ENCODE measurements around the gene DNAJC1. TPM values are rescaled to one million over a fixed set of nuclear protein-coding genes. Genes with fewer than 3 reads are reported as not detected.

The DNAJC1 gene
- polyA plus RNA-seq, 2 of the 4 experiments (the other 2 are of a cell fraction): 19.2 to 34.2 TPM

DNA sequence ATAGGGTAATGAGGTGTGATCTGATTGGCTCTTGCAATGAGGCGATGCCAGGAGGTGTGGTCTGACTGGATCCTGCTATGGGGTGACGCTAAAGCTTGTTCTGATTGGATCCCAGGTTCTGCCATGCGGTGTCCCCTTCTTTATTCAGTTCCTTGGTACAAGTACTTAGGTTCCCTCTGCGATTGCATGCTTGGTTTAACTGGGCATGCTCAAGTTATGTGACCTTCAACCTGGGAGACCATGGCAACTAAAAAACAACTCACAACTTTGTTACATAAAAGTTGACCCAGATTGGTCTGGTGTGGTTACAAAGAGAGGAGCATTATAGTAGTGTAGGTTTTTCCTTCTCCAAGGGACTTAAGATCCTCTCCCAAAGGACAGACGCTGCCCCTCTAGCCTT lies 49.5 kb upstream of the DNAJC1 start:
- no peak for ATAC-seq
- WGBS (ENCODE audit: missing lambda C conversion rate): 77% methylated on average over 5 of the region's 5 CpGs
- H3K9me3 ChIP-seq: no peaks in the 10 kb centered on the region; the same call in 2 of the 3 replicates
- H3K4me1 ChIP-seq: 0 out of 3 replicates have a peak, but pooled peaks cover 3% of the 10 kb centered on the region
- DNase-seq (ENCODE audit: low read depth in 1 of 2, low spot score in 1 of 2): no peak
- H3K4me3 ChIP-seq: no peak overlapping the region
- POLR2A ChIA-PET: no interaction called here
- H3K4me2 ChIP-seq: no peak overlapping the region
- TF ChIP-seq CBX2 (IDR thresholded peaks at IDR 0.05; ENCODE audit: borderline replicate concordance, low read depth): no peak
- TF ChIP-seq SREBF2 (IDR thresholded peaks at IDR 0.05): no peak
- TF ChIP-seq GATA3 (IDR thresholded peaks at IDR 0.05; ENCODE audit: borderline replicate concordance): no peak
- CTCF ChIA-PET: no interaction called here
- FAIRE-seq: no peak
- no peak overlapping the region for H3K27ac ChIP-seq

DNA sequence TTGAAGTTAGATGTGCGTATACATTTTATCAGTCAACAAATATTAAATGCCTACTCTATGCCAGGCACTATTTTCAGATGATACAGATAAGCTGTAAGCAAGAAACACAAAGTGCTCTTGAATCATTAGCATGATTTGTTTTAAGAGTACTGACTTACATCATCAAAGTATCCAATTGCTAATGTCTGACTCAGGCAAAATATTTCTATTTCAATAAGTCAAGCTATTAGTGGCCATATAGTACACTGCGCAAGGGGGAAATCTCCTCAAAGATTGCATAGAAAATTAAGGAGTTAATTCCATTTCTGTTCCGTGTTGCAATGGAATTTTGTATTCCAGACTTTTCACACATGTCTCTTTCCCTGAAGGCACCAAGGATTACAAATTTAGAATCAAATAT lies 46.1 kb upstream of the DNAJC1 start:
- no peaks in the 10 kb centered on the region for H3K9me3 ChIP-seq
- ATAC-seq (no peak), FAIRE-seq (no peak), DNase-seq (ENCODE audit: low read depth in 1 of 2, low spot score in 1 of 2) (no peak)
- no peak overlapping the region for H3K4me3 ChIP-seq
- no peak for TF ChIP-seq CHD2 (IDR thresholded peaks at IDR 0.05; ENCODE audit: low read length, partially characterized antibody)
- POLR2A ChIA-PET: no interaction called here
- no peaks in the 10 kb centered on the region for H3K4me1 ChIP-seq
- WGBS (ENCODE audit: missing lambda C conversion rate): 81% methylated on average over 3 of the region's 3 CpGs
- H3K27ac ChIP-seq: no peak overlapping the region
- CTCF ChIA-PET: interaction anchor here (0.7 to 1.4 kb wide), 2 partner anchors 10 to 41 kb away, joined by 3 read pairs; no protein-coding TSS in a partner anchor
- H3K4me2 ChIP-seq: no peak overlapping the region

DNA sequence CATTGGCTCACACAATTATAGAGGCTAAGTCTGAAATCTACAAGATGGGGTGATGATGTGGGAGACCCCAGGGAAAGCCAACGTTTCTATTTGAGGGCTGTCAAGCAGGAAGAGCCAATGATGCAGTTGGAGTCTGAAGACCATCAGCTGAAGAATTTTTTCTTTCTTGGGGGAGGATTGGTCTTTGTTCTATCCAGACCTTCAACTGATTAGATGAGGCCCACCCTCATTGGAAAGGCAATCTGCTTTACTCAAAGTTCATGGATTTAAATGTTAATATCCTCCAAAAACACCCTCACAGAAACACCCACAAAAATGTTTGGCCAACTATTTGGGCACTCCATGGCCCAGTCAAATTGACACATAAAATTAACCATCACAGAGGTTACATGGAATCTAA lies 44.3 kb upstream of the DNAJC1 start:
- POLR2A ChIA-PET: no interaction called here

DNA sequence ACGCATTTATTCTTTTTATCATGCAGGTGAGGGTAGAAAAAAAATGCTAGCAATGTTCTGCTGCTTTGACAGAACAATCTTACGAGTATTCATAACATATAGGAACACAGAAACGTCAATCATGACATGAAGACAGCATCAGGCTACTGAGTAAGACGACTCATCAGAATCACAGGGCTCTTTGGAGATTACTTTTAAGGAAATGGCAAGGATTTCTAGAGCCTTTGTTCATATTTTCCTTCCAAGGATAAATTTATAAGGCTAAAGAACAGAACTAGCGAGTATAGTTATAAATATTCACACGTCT lies 39.8 kb upstream of the DNAJC1 start:
- Histone ChIP-seq H3K4me2 (peak overlapping the region; percentile 80), H3K27ac (peak overlapping the region; percentile 75 to 84)
- no peak for FAIRE-seq

More for the DNA sequence above, 44.3 kb upstream of the DNAJC1 start:
- H3K9me3 ChIP-seq: no peaks in the 10 kb centered on the region
- WGBS (ENCODE audit: missing lambda C conversion rate): 5% methylated on average over 1 of the region's 1 CpG
- FAIRE-seq: no peak
- TF ChIP-seq MAFK (IDR thresholded peaks at IDR 0.05; ENCODE audit: partially characterized antibody) (no peak), HEYL (CRISPR knock-in tag; IDR thresholded peaks at IDR 0.05) (no peak), FOSB (CRISPR knock-in tag; IDR thresholded peaks at IDR 0.05) (no peak), MYC (IDR thresholded peaks at IDR 0.05; ENCODE audit: borderline replicate concordance, low read length) (no peak), NFE2L2 (conservative IDR thresholded peaks at IDR 0.05; ENCODE audit: low read length) (no peak), CBX2 (IDR thresholded peaks at IDR 0.05; ENCODE audit: borderline replicate concordance, low read depth) (no peak), RNF2 (IDR thresholded peaks at IDR 0.05; ENCODE audit: borderline replicate concordance, low read depth) (no peak), RCOR1 (IDR thresholded peaks at IDR 0.05; ENCODE audit: low read depth, low read length) (no peak)
- CTCF ChIA-PET: no interaction called here
- H3K27ac ChIP-seq: no peak overlapping the region
- DNase-seq (ENCODE audit: low read depth in 1 of 2, low spot score in 1 of 2): no peak
- H3K4me3 ChIP-seq: no peak overlapping the region
- ATAC-seq: no peak
- no peak overlapping the region for H3K4me2 ChIP-seq
- peaks cover 7% of the 10 kb centered on the region for H3K4me1 ChIP-seq

More for the DNA sequence above, 39.8 kb upstream of the DNAJC1 start:
- CTCF ChIA-PET: no interaction called here
- H3K4me1 ChIP-seq: peaks cover 15% of the 10 kb centered on the region
- H3K4me3 ChIP-seq: no peak overlapping the region
- 73% methylated on average over 6 of the region's 6 CpGs for WGBS (ENCODE audit: missing lambda C conversion rate)
- ATAC-seq (peak in 1 of 2 experiments; percentile 48; a peak in 2 of 6 replicates), DNase-seq (ENCODE audit: low read depth in 1 of 2, low spot score in 1 of 2) (peak in 1 of 2 experiments; percentile 14)
- no peaks in the 10 kb centered on the region for H3K9me3 ChIP-seq
- POLR2A ChIA-PET: interaction anchor here (1.9 kb wide), 1 partner anchor 186 kb away, joined by 7 read pairs; no protein-coding TSS in a partner anchor
- TF ChIP-seq, protein P1, sequence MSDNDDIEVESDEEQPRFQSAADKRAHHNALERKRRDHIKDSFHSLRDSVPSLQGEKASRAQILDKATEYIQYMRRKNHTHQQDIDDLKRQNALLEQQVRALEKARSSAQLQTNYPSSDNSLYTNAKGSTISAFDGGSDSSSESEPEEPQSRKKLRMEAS (IDR thresholded peaks at IDR 0.05): no peak
- TF ChIP-seq, protein P2, sequence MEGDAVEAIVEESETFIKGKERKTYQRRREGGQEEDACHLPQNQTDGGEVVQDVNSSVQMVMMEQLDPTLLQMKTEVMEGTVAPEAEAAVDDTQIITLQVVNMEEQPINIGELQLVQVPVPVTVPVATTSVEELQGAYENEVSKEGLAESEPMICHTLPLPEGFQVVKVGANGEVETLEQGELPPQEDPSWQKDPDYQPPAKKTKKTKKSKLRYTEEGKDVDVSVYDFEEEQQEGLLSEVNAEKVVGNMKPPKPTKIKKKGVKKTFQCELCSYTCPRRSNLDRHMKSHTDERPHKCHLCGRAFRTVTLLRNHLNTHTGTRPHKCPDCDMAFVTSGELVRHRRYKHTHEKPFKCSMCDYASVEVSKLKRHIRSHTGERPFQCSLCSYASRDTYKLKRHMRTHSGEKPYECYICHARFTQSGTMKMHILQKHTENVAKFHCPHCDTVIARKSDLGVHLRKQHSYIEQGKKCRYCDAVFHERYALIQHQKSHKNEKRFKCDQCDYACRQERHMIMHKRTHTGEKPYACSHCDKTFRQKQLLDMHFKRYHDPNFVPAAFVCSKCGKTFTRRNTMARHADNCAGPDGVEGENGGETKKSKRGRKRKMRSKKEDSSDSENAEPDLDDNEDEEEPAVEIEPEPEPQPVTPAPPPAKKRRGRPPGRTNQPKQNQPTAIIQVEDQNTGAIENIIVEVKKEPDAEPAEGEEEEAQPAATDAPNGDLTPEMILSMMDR (IDR thresholded peaks at IDR 0.05): no peak
- TF ChIP-seq KDM1A (IDR thresholded peaks at IDR 0.05; ENCODE audit: low read depth) (no peak), FOSB (CRISPR knock-in tag; IDR thresholded peaks at IDR 0.05) (no peak), CHD2 (IDR thresholded peaks at IDR 0.05; ENCODE audit: low read length, partially characterized antibody) (no peak), RFX5 (IDR thresholded peaks at IDR 0.05) (no peak), MYC (IDR thresholded peaks at IDR 0.05; ENCODE audit: borderline replicate concordance, low read length) (no peak), HEYL (CRISPR knock-in tag; IDR thresholded peaks at IDR 0.05) (no peak), MAZ (IDR thresholded peaks at IDR 0.05; ENCODE audit: borderline replicate concordance, low read depth, low read length) (no peak), HDAC2 (IDR thresholded peaks at IDR 0.05) (no peak), FOSL2 (IDR thresholded peaks at IDR 0.05) (no peak), FOSL2 (CRISPR knock-in tag; IDR thresholded peaks at IDR 0.05) (no peak), RARB (CRISPR knock-in tag; IDR thresholded peaks at IDR 0.05) (no peak), NFE2L2 (conservative IDR thresholded peaks at IDR 0.05; ENCODE audit: low read length) (no peak), GATA3 (IDR thresholded peaks at IDR 0.05; ENCODE audit: borderline replicate concordance) (no peak), BHLHE40 (IDR thresholded peaks at IDR 0.05; ENCODE audit: low read depth, low read length) (no peak), PHF8 (IDR thresholded peaks at IDR 0.05; ENCODE audit: borderline replicate concordance, low read depth) (no peak)
- TF ChIP-seq, protein P3, sequence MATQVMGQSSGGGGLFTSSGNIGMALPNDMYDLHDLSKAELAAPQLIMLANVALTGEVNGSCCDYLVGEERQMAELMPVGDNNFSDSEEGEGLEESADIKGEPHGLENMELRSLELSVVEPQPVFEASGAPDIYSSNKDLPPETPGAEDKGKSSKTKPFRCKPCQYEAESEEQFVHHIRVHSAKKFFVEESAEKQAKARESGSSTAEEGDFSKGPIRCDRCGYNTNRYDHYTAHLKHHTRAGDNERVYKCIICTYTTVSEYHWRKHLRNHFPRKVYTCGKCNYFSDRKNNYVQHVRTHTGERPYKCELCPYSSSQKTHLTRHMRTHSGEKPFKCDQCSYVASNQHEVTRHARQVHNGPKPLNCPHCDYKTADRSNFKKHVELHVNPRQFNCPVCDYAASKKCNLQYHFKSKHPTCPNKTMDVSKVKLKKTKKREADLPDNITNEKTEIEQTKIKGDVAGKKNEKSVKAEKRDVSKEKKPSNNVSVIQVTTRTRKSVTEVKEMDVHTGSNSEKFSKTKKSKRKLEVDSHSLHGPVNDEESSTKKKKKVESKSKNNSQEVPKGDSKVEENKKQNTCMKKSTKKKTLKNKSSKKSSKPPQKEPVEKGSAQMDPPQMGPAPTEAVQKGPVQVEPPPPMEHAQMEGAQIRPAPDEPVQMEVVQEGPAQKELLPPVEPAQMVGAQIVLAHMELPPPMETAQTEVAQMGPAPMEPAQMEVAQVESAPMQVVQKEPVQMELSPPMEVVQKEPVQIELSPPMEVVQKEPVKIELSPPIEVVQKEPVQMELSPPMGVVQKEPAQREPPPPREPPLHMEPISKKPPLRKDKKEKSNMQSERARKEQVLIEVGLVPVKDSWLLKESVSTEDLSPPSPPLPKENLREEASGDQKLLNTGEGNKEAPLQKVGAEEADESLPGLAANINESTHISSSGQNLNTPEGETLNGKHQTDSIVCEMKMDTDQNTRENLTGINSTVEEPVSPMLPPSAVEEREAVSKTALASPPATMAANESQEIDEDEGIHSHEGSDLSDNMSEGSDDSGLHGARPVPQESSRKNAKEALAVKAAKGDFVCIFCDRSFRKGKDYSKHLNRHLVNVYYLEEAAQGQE (IDR thresholded peaks at IDR 0.05): no peak
- TF ChIP-seq, protein P4, sequence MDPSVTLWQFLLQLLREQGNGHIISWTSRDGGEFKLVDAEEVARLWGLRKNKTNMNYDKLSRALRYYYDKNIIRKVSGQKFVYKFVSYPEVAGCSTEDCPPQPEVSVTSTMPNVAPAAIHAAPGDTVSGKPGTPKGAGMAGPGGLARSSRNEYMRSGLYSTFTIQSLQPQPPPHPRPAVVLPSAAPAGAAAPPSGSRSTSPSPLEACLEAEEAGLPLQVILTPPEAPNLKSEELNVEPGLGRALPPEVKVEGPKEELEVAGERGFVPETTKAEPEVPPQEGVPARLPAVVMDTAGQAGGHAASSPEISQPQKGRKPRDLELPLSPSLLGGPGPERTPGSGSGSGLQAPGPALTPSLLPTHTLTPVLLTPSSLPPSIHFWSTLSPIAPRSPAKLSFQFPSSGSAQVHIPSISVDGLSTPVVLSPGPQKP (IDR thresholded peaks at IDR 0.05; ENCODE audit: low read depth, low read length): no peak
